MM.1S (cell line): ENCODE measurements around the gene PGBD2.

Source experiments
- DNase-seq: peaks from one replicate; pipeline ENCODE4 v3.0.0-alpha.2; 2015
- H2AFZ ChIP-seq: fragments of 300-600 bp; sonication (generic); 2 replicates; pipeline ENCODE4 v1.6.0; 2016; ENCODE audit warnings: antibody characterized with exemption, low read length
- H3F3A ChIP-seq: fragments of 300-600 bp; sonication (generic); 2 replicates; pipeline ENCODE4 v1.6.1; 2016; ENCODE audit warnings: mild to moderate bottlenecking, antibody characterized with exemption, low read length, moderate library complexity, mixed read lengths; ENCODE audit not compliant: insufficient read depth
- H3K27ac ChIP-seq: fragments of 300-600 bp; sonication (generic); 2 replicates; pipeline ENCODE4 v1.5.1; 2016; ENCODE audit warnings: mild to moderate bottlenecking, low read length
- H3K27me3 ChIP-seq: fragments of 300-600 bp; sonication (generic); replicated peaks from 2 replicates; pipeline ENCODE4 v1.6.0; 2016; ENCODE audit warnings: low read length; ENCODE audit not compliant: insufficient read depth
- H3K36me3 ChIP-seq: fragments of 300-600 bp; sonication (generic); replicated peaks from 2 replicates; pipeline ENCODE4 v1.6.1; 2016; ENCODE audit warnings: mild to moderate bottlenecking, low read length, mixed read lengths; ENCODE audit not compliant: insufficient read depth
- H3K4me1 ChIP-seq: fragments of 300-600 bp; sonication (generic); 2 replicates; pipeline ENCODE4 v1.6.1; 2016; ENCODE audit warnings: low read length, mixed read lengths
- H3K4me2 ChIP-seq: fragments of 300-600 bp; sonication (generic); 2 replicates; pipeline ENCODE4 v1.6.0; 2016; ENCODE audit warnings: low read depth, low read length
- H3K4me3 ChIP-seq: fragments of 300-600 bp; sonication (generic); 2 replicates; pipeline ENCODE4 v1.5.1; 2016; ENCODE audit warnings: low read length, mixed read lengths
- H3K79me2 ChIP-seq: fragments of 300-600 bp; sonication (generic); 2 replicates; pipeline ENCODE4 v1.6.1; 2016; ENCODE audit warnings: mixed run types, low read length, mixed read lengths
- H3K9ac ChIP-seq: fragments of 300-600 bp; sonication (generic); 2 replicates; pipeline ENCODE4 v1.6.1; 2016; ENCODE audit warnings: low read length, mixed read lengths
- H3K9me2 ChIP-seq: fragments of 300-600 bp; sonication (generic); replicated peaks from 2 replicates; pipeline ENCODE4 v1.6.1; 2016; ENCODE audit warnings: mild to moderate bottlenecking, low read length, mixed read lengths; ENCODE audit not compliant: insufficient read depth
- H3K9me3 ChIP-seq: fragments of 300-600 bp; sonication (generic); replicated peaks from 2 replicates; pipeline ENCODE4 v1.6.1; 2016; ENCODE audit warnings: mild to moderate bottlenecking, low read length, mixed read lengths; ENCODE audit not compliant: insufficient read depth
- H4K20me1 ChIP-seq: fragments of 300-600 bp; sonication (generic); 2 replicates; pipeline ENCODE4 v1.6.1; 2016; ENCODE audit warnings: mild to moderate bottlenecking, low read length, moderate library complexity, mixed read lengths; ENCODE audit not compliant: insufficient read depth
- CTCF ChIP-seq: fragments of 300-600 bp; sonication (generic); IDR thresholded peaks from 2 replicates; pipeline ENCODE4 v1.5.1; 2016; ENCODE audit warnings: antibody characterized with exemption, low read length, mixed read lengths
- EZH2 ChIP-seq: fragments of 300-600 bp; sonication (generic); optimal IDR thresholded peaks from 2 replicates; pipeline ENCODE3; 2017; ENCODE audit warnings: low read depth, mild to moderate bottlenecking, antibody characterized with exemption, low read length, mixed read lengths
- EZH2phosphoT487 ChIP-seq: fragments of 300-600 bp; sonication (generic); IDR thresholded peaks from 2 replicates; pipeline ENCODE4 v1.6.1; 2018; ENCODE audit warnings: antibody characterized with exemption, low read length

PGBD2 gene

GRCh38 chr1:248910761-248911160, 4.7 kb downstream of the PGBD2 start:
- Histone ChIP-seq H3K4me3 (no peak overlapping the region), H3K9me3 (no peaks in the 10 kb centered on the region), H3F3A (no peaks in the 10 kb centered on the region), H3K27me3 (no peaks in the 10 kb centered on the region), H3K9ac (no peak overlapping the region), H3K9me2 (no peaks in the 10 kb centered on the region), H3K4me1 (no peaks in the 10 kb centered on the region), H3K36me3 (no peaks in the 10 kb centered on the region), H2AFZ (no peak overlapping the region), H3K79me2 (peaks cover 40% of the 10 kb centered on the region), H3K27ac (no peak overlapping the region), H3K4me2 (no peak overlapping the region), H4K20me1 (no peaks in the 10 kb centered on the region)
- TF ChIP-seq EZH2 (no peak), EZH2phosphoT487 (no peak), CTCF (no peak)
- DNase-seq = no peak

GRCh38 chr1:248913933-248914332, 7.9 kb downstream of the PGBD2 start:
- H3K4me2 ChIP-seq = no peak overlapping the region
- H3K9ac ChIP-seq = no peak overlapping the region
- no peaks in the 10 kb centered on the region for H3K4me1 ChIP-seq
- no peak for DNase-seq
- peaks cover 18% of the 10 kb centered on the region for H3K79me2 ChIP-seq
- H3K27ac ChIP-seq = no peak overlapping the region
- TF ChIP-seq EZH2phosphoT487 (no peak), CTCF (no peak), EZH2 (no peak)
- H4K20me1 ChIP-seq = no peaks in the 10 kb centered on the region
- peaks cover 7% of the 10 kb centered on the region; the same call in 1 of the 2 replicates for H3K36me3 ChIP-seq
- H2AFZ ChIP-seq = no peak overlapping the region
- H3K4me3 ChIP-seq = no peak overlapping the region
- H3F3A ChIP-seq = no peaks in the 10 kb centered on the region
- H3K9me2 ChIP-seq = no peaks in the 10 kb centered on the region
- H3K9me3 ChIP-seq = no peaks in the 10 kb centered on the region
- no peaks in the 10 kb centered on the region for H3K27me3 ChIP-seq

GRCh38 chr1:248914796-248915381, 8.9 kb downstream of the PGBD2 start:
- Histone ChIP-seq H3K27me3 (no peaks in the 10 kb centered on the region), H3K36me3 (peaks cover 7% of the 10 kb centered on the region; the same call in 1 of the 2 replicates), H3K4me3 (no peak overlapping the region), H3F3A (no peaks in the 10 kb centered on the region), H4K20me1 (no peaks in the 10 kb centered on the region), H3K4me1 (no peaks in the 10 kb centered on the region), H3K27ac (no peak overlapping the region), H3K9me2 (no peaks in the 10 kb centered on the region), H3K9me3 (no peaks in the 10 kb centered on the region), H3K4me2 (no peak overlapping the region), H2AFZ (no peak overlapping the region), H3K9ac (no peak overlapping the region), H3K79me2 (peaks cover 8% of the 10 kb centered on the region; the same call in 1 of the 2 replicates)
- no peak for DNase-seq
- no peak for TF ChIP-seq EZH2phosphoT487

GRCh38 chr1:248918131-248918530, 12.1 kb downstream of the PGBD2 start:
- Histone ChIP-seq H3F3A (no peaks in the 10 kb centered on the region), H3K27ac (no peak overlapping the region), H3K9ac (no peak overlapping the region), H3K27me3 (no peaks in the 10 kb centered on the region), H3K36me3 (peaks cover 7% of the 10 kb centered on the region; the same call in 1 of the 2 replicates), H3K9me3 (no peaks in the 10 kb centered on the region), H2AFZ (no peak overlapping the region), H3K4me3 (no peak overlapping the region), H4K20me1 (no peaks in the 10 kb centered on the region), H3K79me2 (no peaks in the 10 kb centered on the region), H3K4me1 (no peaks in the 10 kb centered on the region), H3K4me2 (no peak overlapping the region), H3K9me2 (no peaks in the 10 kb centered on the region)
- DNase-seq = no peak
- no peak for TF ChIP-seq CTCF
